HCT116 (cell line): ENCODE data around the gene MAP3K20. TPM values are rescaled to one million over a fixed set of nuclear protein-coding genes. Genes with fewer than 3 reads are reported as not detected.

ENCODE experiments used
- ATAC-seq: fragments of 200-7000 bp; cut with Tn5 transposase; 2 replicates; pipeline ENCODE4 v1.9.1; 2020; ENCODE audit warnings: mild to moderate bottlenecking, moderate library complexity
- BruUV-seq: library from RNA; stranded (reverse); fragments of 400-500 nt; replicated peaks from 2 replicates; lab custom pipeline; 2021; lab: Mats Ljungman, UMichigan
- CTCF ChIA-PET: fragments of 300-600 bp; sonication (Branson Sonifier 250); formaldehyde crosslinking; loops from one replicate; lab custom pipeline; 2021; ENCODE audit warnings: antibody characterized with exemption; lab: Charles Lee
- POLR2A ChIA-PET: fragments of 300-600, 350-600 bp; sonication (Branson Sonifier 250); formaldehyde crosslinking; loops from one replicate; lab custom pipeline; 2021; ENCODE audit warnings: antibody characterized with exemption; lab: Charles Lee
- RAD21 ChIA-PET, 2 experiments: fragments of 300-600 bp; sonication (Branson Sonifier 250); formaldehyde crosslinking; loops; one replicate each; lab custom pipeline; 2023; ENCODE audit warnings: low total read pairs in 2 of 2; ENCODE audit not compliant: uncharacterized antibody in 2 of 2, unreplicated experiment in 2 of 2, low non-redundant PET in 1 of 2; lab: Charles Lee
- DNase-seq: peaks from one replicate; pipeline ENCODE4 v3.0.0-alpha.2; 2010; ENCODE audit warnings: low read depth, low spot score
- H2AFZ ChIP-seq: fragments of 200-600 bp; shearing (Covaris generic), sonication (generic); 2 replicates; pipeline ENCODE4 v1.6.1; 2017; ENCODE audit warnings: low read depth, mixed run types, mixed read lengths, antibody characterized with exemption, low read length; ENCODE audit not compliant: poor library complexity, severe bottlenecking
- H3K27ac ChIP-seq: 2 replicates; pipeline ENCODE4 v1.5.1; 2012; ENCODE audit warnings: low read depth, low read length
- H3K27me3 ChIP-seq: fragments of 200-600 bp; sonication (generic); 2 replicates; pipeline ENCODE4 v1.6.1; 2016; ENCODE audit warnings: mixed run types, low read length, mixed read lengths; ENCODE audit not compliant: insufficient read depth
- H3K36me3 ChIP-seq, 2 experiments: fragments of 200-500 bp in 1 of 2; fragments of 200-600 bp in 1 of 2; sonication (Bioruptor generic) in 1 of 2; sonication (generic) in 1 of 2; 2 replicates each; pipeline versions ENCODE4 v1.5.1 to v1.6.1; 2014 to 2016; ENCODE audit warnings: low read length in 2 of 2, inconsistent platforms in 1 of 2, mixed read lengths in 1 of 2, mixed run types in 1 of 2; ENCODE audit not compliant: insufficient read depth in 2 of 2, control insufficient read depth in 1 of 2
- H3K4me1 ChIP-seq, 2 experiments: fragments of 200-600 bp in 1 of 2; sonication (generic) in 1 of 2; 2 replicates each; pipeline versions ENCODE4 v1.5.1 to v1.6.1; 2012 to 2017; ENCODE audit warnings: low read length in 2 of 2, inconsistent platforms in 1 of 2, mild to moderate bottlenecking in 1 of 2, mixed read lengths in 1 of 2, mixed run types in 1 of 2, moderate library complexity in 1 of 2; ENCODE audit not compliant: insufficient read depth in 2 of 2, control insufficient read depth in 1 of 2
- H3K4me2 ChIP-seq: fragments of 200-600 bp; sonication (generic); 2 replicates; pipeline ENCODE4 v1.6.1; 2017; ENCODE audit warnings: mixed run types, low read length, mixed read lengths
- H3K4me3 ChIP-seq, 2 experiments: fragments of 200-600 bp in 1 of 2; sonication (generic) in 1 of 2; replicated peaks in 1 of 2; 2 replicates each; pipeline ENCODE4 v1.5.1; 2011 to 2016; ENCODE audit warnings: low read length in 2 of 2, control low read depth in 1 of 2, low read depth in 1 of 2, mild to moderate bottlenecking in 1 of 2, mixed read lengths in 1 of 2, mixed run types in 1 of 2
- H3K79me2 ChIP-seq: fragments of 200-600 bp; sonication (generic); 2 replicates; pipeline ENCODE4 v1.6.1; 2017; ENCODE audit warnings: mild to moderate bottlenecking, mixed run types, low read length, moderate library complexity, mixed read lengths; ENCODE audit not compliant: insufficient read depth
- H3K9ac ChIP-seq: fragments of 200-600 bp; sonication (generic); 2 replicates; pipeline ENCODE4 v1.6.1; 2016; ENCODE audit warnings: low read length, mixed read lengths
- H3K9me2 ChIP-seq: fragments of 200-600 bp; sonication (generic), shearing (Covaris generic); 2 replicates; pipeline ENCODE4 v1.6.1; 2017; ENCODE audit warnings: mixed run types, mild to moderate bottlenecking, moderate library complexity; ENCODE audit not compliant: insufficient read depth
- H3K9me3 ChIP-seq, 2 experiments: fragments of 200-500 bp in 1 of 2; fragments of 200-600 bp in 1 of 2; sonication (Bioruptor generic) in 1 of 2; sonication (generic) in 1 of 2; 2 replicates each; pipeline ENCODE4 v1.6.1; 2014 to 2017; ENCODE audit warnings: low read length in 2 of 2, mixed read lengths in 2 of 2, inconsistent platforms in 1 of 2, low read depth in 1 of 2, mild to moderate bottlenecking in 1 of 2, mixed run types in 1 of 2, moderate library complexity in 1 of 2; ENCODE audit not compliant: control insufficient read depth in 1 of 2, insufficient read depth in 1 of 2
- H4K20me1 ChIP-seq: fragments of 200-600 bp; sonication (generic), shearing (Covaris generic); 2 replicates; pipeline ENCODE4 v1.6.1; 2017; ENCODE audit warnings: mixed run types, mild to moderate bottlenecking, moderate library complexity; ENCODE audit not compliant: insufficient read depth
- ATF3 ChIP-seq: IDR thresholded peaks from 2 replicates; pipeline ENCODE4 v1.6.1; 2012
- CBX3 ChIP-seq: IDR thresholded peaks from 2 replicates; pipeline ENCODE4 v1.6.1; 2012; ENCODE audit warnings: low read depth
- CEBPB ChIP-seq: IDR thresholded peaks from 2 replicates; pipeline ENCODE4 v1.6.1; 2012; ENCODE audit warnings: low read depth
- EZH2 ChIP-seq: fragments of 200-600 bp; sonication (generic); IDR thresholded peaks from 2 replicates; pipeline ENCODE4 v1.6.1; 2017; ENCODE audit warnings: antibody characterized with exemption, mixed run types
- EZH2phosphoT487 ChIP-seq: fragments of 200-600 bp; IDR thresholded peaks from 2 replicates; pipeline ENCODE4 v1.6.1; 2018; ENCODE audit warnings: antibody characterized with exemption, borderline replicate concordance
- JUND ChIP-seq: IDR thresholded peaks from 2 replicates; pipeline ENCODE4 v1.6.1; 2012
- POLR2A ChIP-seq: IDR thresholded peaks from 2 replicates; pipeline ENCODE4 v1.7.0; 2011; ENCODE audit warnings: borderline replicate concordance; ENCODE audit not compliant: insufficient read depth, insufficient read length; ENCODE audit errors: extremely low read depth
- SIN3A ChIP-seq: IDR thresholded peaks from 2 replicates; pipeline ENCODE4 v1.6.1; 2012; ENCODE audit warnings: low read depth
- SP1 ChIP-seq: IDR thresholded peaks from 2 replicates; pipeline ENCODE4 v1.6.1; 2012; ENCODE audit warnings: low read depth
- SRF ChIP-seq: IDR thresholded peaks from 2 replicates; pipeline ENCODE4 v1.6.1; 2012; ENCODE audit warnings: low read depth
- TCF7L2 ChIP-seq: IDR thresholded peaks from 2 replicates; pipeline ENCODE4 v1.7.0; 2011; ENCODE audit warnings: borderline replicate concordance, inconsistent platforms; ENCODE audit not compliant: insufficient read depth, insufficient read length; ENCODE audit errors: extremely low read depth
- YY1 ChIP-seq: IDR thresholded peaks from 2 replicates; pipeline ENCODE4 v1.6.1; 2011; ENCODE audit warnings: low read length, low read depth, moderate library complexity, mild to moderate bottlenecking; ENCODE audit not compliant: insufficient replicate concordance; ENCODE audit errors: extremely low read depth
- ZNF274 ChIP-seq: fragments of 200-500 bp; sonication (Bioruptor generic); IDR thresholded peaks from 2 replicates; pipeline ENCODE4 v1.6.1; 2014; ENCODE audit warnings: mild to moderate bottlenecking, low read depth, low read length, inconsistent platforms
- intact Hi-C: fragments of 100-400 bp; cut with micrococcal nuclease; formaldehyde crosslinking; loops from 2 replicates; pipeline ENCODE4 v1.10.0; 2022
- total RNA-seq: library from RNA; stranded (reverse); gene quantifications from one replicate; pipeline ENCODE4 v1.2.1, GENCODE V29; 2021; ENCODE audit not compliant: unreplicated experiment

Gene MAP3K20
- total RNA-seq, 1 experiment from 2014 or later: 40.0 TPM

- BruUV-seq: no TSS peak
- H3K79me2 ChIP-seq: no peaks in the 10 kb centered on the region
- intact Hi-C loops: no loop called here
- no peaks in the 10 kb centered on the region for H4K20me1 ChIP-seq
- POLR2A ChIA-PET: no interaction called here
- H3K9me3 ChIP-seq: no peaks in the 10 kb centered on the region
- RAD21 ChIA-PET: no interaction called here
- no peak overlapping the region for H3K27ac ChIP-seq
- CTCF ChIA-PET: interaction anchor here (1.1 to 1.2 kb wide), 2 partner anchors 183 to 187 kb away, joined by 3 to 4 read pairs; no protein-coding TSS in a partner anchor
- H3K4me3 ChIP-seq: no peak overlapping the region
- no peak for DNase-seq
- no peak for TF ChIP-seq YY1
- no peak for TF ChIP-seq TCF7L2
- TF ChIP-seq CEBPB: no peak
- no peak for TF ChIP-seq ZNF274
- no peak for TF ChIP-seq CBX3
- no peak for TF ChIP-seq SRF
- TF ChIP-seq ATF3: no peak
- TF ChIP-seq POLR2A: no peak
- no peak for TF ChIP-seq EZH2phosphoT487
- no peak for TF ChIP-seq SP1
- TF ChIP-seq JUND: no peak
- no peak for TF ChIP-seq SIN3A
- TF ChIP-seq EZH2: no peak
- TF ChIP-seq, all 23 proteins: peak for 0
- Histone ChIP-seq H3K9me2 (no peaks in the 10 kb centered on the region), H3K27me3 (no peaks in the 10 kb centered on the region), H3K4me2 (no peak overlapping the region), H3K36me3 (no peaks in the 10 kb centered on the region), H2AFZ (no peak overlapping the region), H3K4me1 (peaks cover 0 to 5% of the 10 kb centered on the region in 2 experiments; a peak in 2 of 4 replicates), H3K9ac (no peak overlapping the region)
- no peak for ATAC-seq
These were observed 138.6 kb downstream of the MAP3K20 start for GRCh38 chr2:173214213-173214612.

- BruUV-seq: no TSS peak
- DNase-seq: no peak
- H3K27ac ChIP-seq: no peak overlapping the region
- H4K20me1 ChIP-seq: no peaks in the 10 kb centered on the region
- no peak overlapping the region for H2AFZ ChIP-seq
- no peaks in the 10 kb centered on the region for H3K79me2 ChIP-seq
- ChIA-PET CTCF (no interaction called here), RAD21 (no interaction called here), POLR2A (no interaction called here)
- H3K9ac ChIP-seq: no peak overlapping the region
- no peak for ATAC-seq
- H3K36me3 ChIP-seq: no peaks in the 10 kb centered on the region
- H3K9me2 ChIP-seq: no peaks in the 10 kb centered on the region
- no peak overlapping the region for H3K4me2 ChIP-seq
- TF ChIP-seq EZH2phosphoT487: no peak
- intact Hi-C loops: no loop called here
- no peaks in the 10 kb centered on the region for H3K9me3 ChIP-seq
- H3K4me1 ChIP-seq: peaks cover 0 to 3% of the 10 kb centered on the region in 2 experiments; a peak in 2 of 4 replicates
- H3K27me3 ChIP-seq: no peaks in the 10 kb centered on the region
- H3K4me3 ChIP-seq: no peak overlapping the region
These were observed 139.7 kb downstream of the MAP3K20 start for GRCh38 chr2:173215316-173215715.
